Stimulated activated CD4-positive, alpha-beta T cell treated with anti-CD3 and anti-CD28 coated beads, Interleukin-4, amount 100 ng/mL, for 1 hour (primary cell): ENCODE data around the gene EPOP.

ENCODE experiments used
- DNase-seq: peaks from one replicate; pipeline ENCODE4 v3.0.0-alpha.2; 2020

EPOP gene

GRCh38 chr17:38674749-38675615 lies at the start of gene EPOP:
Gene EPOP, minus strand, starts transcription at chr17:38674957. Its CDS starts 462 bp downstream, at chr17:38674495.
- DNase-seq, result peak; percentile 93

- DNase-seq, result no peak
Observed at GRCh38 chr17:38721802-38722201, 47.0 kb upstream of the EPOP start.

- no peak for DNase-seq
Observed at GRCh38 chr17:38720941-38721340, 46.2 kb upstream of the EPOP start.

GRCh38 chr17:38719943-38720641 lies 45.3 kb upstream of the EPOP start:
- no peak for DNase-seq

GRCh38 chr17:38719289-38719942 lies 44.7 kb upstream of the EPOP start:
- DNase-seq, result no peak

GRCh38 chr17:38717139-38717745 lies 42.5 kb upstream of the EPOP start:
- DNase-seq, result no peak

- no peak for DNase-seq
Observed at GRCh38 chr17:38716368-38717005, 41.7 kb upstream of the EPOP start.

- no peak for DNase-seq
Observed at GRCh38 chr17:38715216-38715943, 40.6 kb upstream of the EPOP start.

GRCh38 chr17:38713456-38714075 lies 38.8 kb upstream of the EPOP start:
- DNase-seq, result no peak

GRCh38 chr17:38712593-38712992 lies 37.8 kb upstream of the EPOP start:
- DNase-seq, result no peak

GRCh38 chr17:38711792-38712571 lies 37.2 kb upstream of the EPOP start:
- DNase-seq, result no peak

GRCh38 chr17:38710985-38711384 lies 36.2 kb upstream of the EPOP start:
- no peak for DNase-seq

- no peak for DNase-seq
Observed at GRCh38 chr17:38710604-38710962, 35.8 kb upstream of the EPOP start.

GRCh38 chr17:38709864-38710603 lies 35.3 kb upstream of the EPOP start:
- no peak for DNase-seq

GRCh38 chr17:38709104-38709820 lies 34.5 kb upstream of the EPOP start:
- no peak for DNase-seq

GRCh38 chr17:38707678-38708351 lies 33.1 kb upstream of the EPOP start:
- no peak for DNase-seq

GRCh38 chr17:38706505-38707216 lies 31.9 kb upstream of the EPOP start:
- DNase-seq, result peak; percentile 42
